Gastroesophageal sphincter (tissue), 4 donors: Measurements from ENCODE around the gene NAALADL2. TPM values are rescaled to one million over a fixed set of nuclear protein-coding genes. Genes with fewer than 3 reads are reported as not detected.

Source experiments
- ATAC-seq: fragments of 150-250 bp; one replicate; pipeline ENCODE4 v1.9.1; 2016; ENCODE audit warnings: mild to moderate bottlenecking, moderate library complexity
- H3K27ac ChIP-seq, 4 donors: fragments of 200-600 bp; sonication (generic) in 3 of 4; 1 replicate in 3 of 4; 2 replicates in 1 of 4; pipeline ENCODE4 v1.5.1; 2016 to 2019
- H3K27me3 ChIP-seq: fragments of 200-600 bp; sonication (generic); one replicate; pipeline ENCODE4 v1.5.1; 2019
- H3K36me3 ChIP-seq, 2 donors: fragments of 200-600 bp; sonication (generic); one replicate each; pipeline ENCODE4 v1.5.1; 2019; ENCODE audit warnings: control low read depth in 1 of 2
- H3K4me1 ChIP-seq, 3 donors: fragments of 200-600 bp; sonication (generic); 1 replicate in 2 of 3; 2 replicates in 1 of 3; pipeline ENCODE4 v1.5.1; 2016 to 2019; ENCODE audit warnings: control low read depth in 2 of 3
- H3K4me3 ChIP-seq, 2 donors: fragments of 200-600 bp; sonication (generic); one replicate each; pipeline ENCODE4 v1.5.1; 2019; ENCODE audit warnings: mild to moderate bottlenecking in 1 of 2, moderate library complexity in 1 of 2
- H3K9me3 ChIP-seq, 3 donors: fragments of 200-600 bp; sonication (generic); one replicate each; pipeline ENCODE4 v1.5.1; 2017 to 2019; ENCODE audit warnings: control low read depth in 2 of 3
- EP300 ChIP-seq: sonication (generic); formaldehyde crosslinking; IDR thresholded peaks from one replicate; pipeline ENCODE4 v1.6.1; 2017; ENCODE audit warnings: antibody characterized with exemption, mild to moderate bottlenecking
- POLR2A ChIP-seq, 2 donors: fragments of 450-650 bp; IDR thresholded peaks; one replicate each; pipeline ENCODE4 v1.6.1; 2017; ENCODE audit warnings: antibody characterized with exemption in 2 of 2, mild to moderate bottlenecking in 2 of 2, moderate library complexity in 1 of 2
- POLR2AphosphoS5 ChIP-seq: sonication (generic); formaldehyde crosslinking; IDR thresholded peaks from one replicate; pipeline ENCODE4 v1.6.1; 2017; ENCODE audit warnings: antibody characterized with exemption
- WGBS, 2 donors: methylation state at CpG; one replicate each; pipeline ENCODE4 v1.1.5; 2018; ENCODE audit warnings: low coverage in 1 of 2; 5-methylcytosine and 5-hydroxymethylcytosine counted together
- total RNA-seq, 4 donors: library from RNA; depleted of rRNA; stranded (reverse); fragments of >200 nt; gene quantifications; one replicate each; pipeline ENCODE4 v1.1.0, GENCODE V29; 2016
- TF ChIP-seq, protein P1 (sequence below), 4 experiments: fragments of 200-600 bp in 2 of 4; fragments of 450-650 bp in 2 of 4; sonication (generic) in 1 of 4; IDR thresholded peaks; one replicate each; pipeline ENCODE4 v1.5.1; 2017 to 2019; ENCODE audit warnings: antibody characterized with exemption in 4 of 4, mild to moderate bottlenecking in 2 of 4, moderate library complexity in 2 of 4

NAALADL2 gene
- total RNA-seq, 4 donors from 2014 or later: 3.1 to 7.4 (median 6.2) TPM

- Histone ChIP-seq H3K27me3 (no peaks in the 10 kb centered on the region), H3K9me3 (no peaks in the 10 kb centered on the region), H3K27ac (no peak overlapping the region), H3K4me1 (no peaks in the 10 kb centered on the region), H3K36me3 (no peaks in the 10 kb centered on the region), H3K4me3 (no peak overlapping the region)
- ATAC-seq: no peak
- 3 to 34% methylated on average over 2 to 3 of the region's 3 CpGs for WGBS, 2 donors
- TF ChIP-seq POLR2AphosphoS5: no peak
- TF ChIP-seq EP300: no peak
- TF ChIP-seq POLR2A (IDR thresholded peaks at IDR 0.05): no peak
- TF ChIP-seq, protein P1, sequence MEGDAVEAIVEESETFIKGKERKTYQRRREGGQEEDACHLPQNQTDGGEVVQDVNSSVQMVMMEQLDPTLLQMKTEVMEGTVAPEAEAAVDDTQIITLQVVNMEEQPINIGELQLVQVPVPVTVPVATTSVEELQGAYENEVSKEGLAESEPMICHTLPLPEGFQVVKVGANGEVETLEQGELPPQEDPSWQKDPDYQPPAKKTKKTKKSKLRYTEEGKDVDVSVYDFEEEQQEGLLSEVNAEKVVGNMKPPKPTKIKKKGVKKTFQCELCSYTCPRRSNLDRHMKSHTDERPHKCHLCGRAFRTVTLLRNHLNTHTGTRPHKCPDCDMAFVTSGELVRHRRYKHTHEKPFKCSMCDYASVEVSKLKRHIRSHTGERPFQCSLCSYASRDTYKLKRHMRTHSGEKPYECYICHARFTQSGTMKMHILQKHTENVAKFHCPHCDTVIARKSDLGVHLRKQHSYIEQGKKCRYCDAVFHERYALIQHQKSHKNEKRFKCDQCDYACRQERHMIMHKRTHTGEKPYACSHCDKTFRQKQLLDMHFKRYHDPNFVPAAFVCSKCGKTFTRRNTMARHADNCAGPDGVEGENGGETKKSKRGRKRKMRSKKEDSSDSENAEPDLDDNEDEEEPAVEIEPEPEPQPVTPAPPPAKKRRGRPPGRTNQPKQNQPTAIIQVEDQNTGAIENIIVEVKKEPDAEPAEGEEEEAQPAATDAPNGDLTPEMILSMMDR (IDR thresholded peaks at IDR 0.05): no peak
Observed at GRCh38 chr3:175238801-175239200, 379.7 kb downstream of the NAALADL2 start.

GRCh38 chr3:175240921-175241320 is 381.8 kb downstream of the NAALADL2 start:
- H3K9me3 ChIP-seq: no peaks in the 10 kb centered on the region
- H3K4me3 ChIP-seq: no peak overlapping the region
- no peak overlapping the region for H3K27ac ChIP-seq
- H3K4me1 ChIP-seq: no peaks in the 10 kb centered on the region
- WGBS, 2 donors: 60 to 62% methylated on average over 2 of the region's 2 CpGs
- ATAC-seq: no peak
- H3K36me3 ChIP-seq: no peaks in the 10 kb centered on the region
- H3K27me3 ChIP-seq: no peaks in the 10 kb centered on the region
- no peak for TF ChIP-seq POLR2A (IDR thresholded peaks at IDR 0.05)
- TF ChIP-seq, protein P1 (IDR thresholded peaks at IDR 0.05): no peak

GRCh38 chr3:175242243-175242642 is 383.1 kb downstream of the NAALADL2 start:
- Histone ChIP-seq H3K4me3 (no peak overlapping the region), H3K4me1 (no peaks in the 10 kb centered on the region), H3K27ac (no peak overlapping the region), H3K36me3 (no peaks in the 10 kb centered on the region), H3K9me3 (no peaks in the 10 kb centered on the region), H3K27me3 (no peaks in the 10 kb centered on the region)
- ATAC-seq: no peak
- TF ChIP-seq, protein P1 (IDR thresholded peaks at IDR 0.05): no peak
- TF ChIP-seq POLR2AphosphoS5: no peak
- 93 to 97% methylated on average over 2 of the region's 2 CpGs for WGBS, 2 donors

- Histone ChIP-seq H3K9me3 (no peaks in the 10 kb centered on the region), H3K27ac (no peak overlapping the region), H3K36me3 (no peaks in the 10 kb centered on the region), H3K4me1 (no peaks in the 10 kb centered on the region), H3K27me3 (no peaks in the 10 kb centered on the region), H3K4me3 (no peak overlapping the region)
- ATAC-seq: no peak
- 72 to 77% methylated on average over 3 of the region's 3 CpGs for WGBS, 2 donors
- TF ChIP-seq POLR2A (IDR thresholded peaks at IDR 0.05): no peak
- TF ChIP-seq EP300: no peak
- TF ChIP-seq POLR2AphosphoS5: no peak
- TF ChIP-seq, protein P1 (IDR thresholded peaks at IDR 0.05): no peak
Observed at GRCh38 chr3:175246234-175246633, 387.1 kb downstream of the NAALADL2 start.

DNA sequence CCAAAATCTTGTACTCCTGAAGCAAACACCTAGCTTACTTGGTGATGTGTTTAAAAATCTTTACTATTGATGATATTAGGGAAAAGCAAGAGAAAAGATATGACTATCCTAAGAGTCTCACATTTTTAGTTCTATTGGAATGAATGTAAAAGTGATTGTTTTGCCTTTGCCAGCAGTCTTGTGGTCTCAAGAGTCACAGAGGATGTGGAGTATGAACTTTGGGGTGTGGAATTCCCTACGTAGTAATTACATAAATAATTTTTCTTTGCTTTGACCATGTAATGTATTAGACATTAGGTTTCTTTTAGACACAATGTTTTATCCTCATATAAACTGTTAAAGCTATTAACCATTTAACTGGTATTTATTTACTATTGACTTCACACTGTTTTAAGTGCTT is 387.6 kb downstream of the NAALADL2 start:
- WGBS, 2 donors: 33 to 56% methylated on average over 1 of the region's 1 CpG
- no peak overlapping the region for H3K4me3 ChIP-seq
- no peaks in the 10 kb centered on the region for H3K36me3 ChIP-seq
- no peaks in the 10 kb centered on the region for H3K27me3 ChIP-seq
- no peak overlapping the region for H3K27ac ChIP-seq
- no peak for ATAC-seq
- TF ChIP-seq, protein P1 (IDR thresholded peaks at IDR 0.05): no peak
- no peak for TF ChIP-seq EP300
- TF ChIP-seq POLR2AphosphoS5: no peak
- TF ChIP-seq POLR2A (IDR thresholded peaks at IDR 0.05): no peak
- no peaks in the 10 kb centered on the region for H3K4me1 ChIP-seq
- H3K9me3 ChIP-seq: no peaks in the 10 kb centered on the region
